NCI-H446 treated with DMSO at 0.1 percent for 48 hours (cell line): Measurements from ENCODE around the gene PKP2.
A peak's percentile ranks its signal among the peaks of the same experiment; 100 is the strongest.
"Not testable (repeated sequence)": the region's sequence is repeated elsewhere in the genome, so short reads cannot be mapped to it uniquely, and the experiment has no call there.

Experiments used
- DNase-seq: peaks from one replicate; lab custom pipeline; 2025; lab: John Stamatoyannopoulos, UW

The PKP2 gene

DNA sequence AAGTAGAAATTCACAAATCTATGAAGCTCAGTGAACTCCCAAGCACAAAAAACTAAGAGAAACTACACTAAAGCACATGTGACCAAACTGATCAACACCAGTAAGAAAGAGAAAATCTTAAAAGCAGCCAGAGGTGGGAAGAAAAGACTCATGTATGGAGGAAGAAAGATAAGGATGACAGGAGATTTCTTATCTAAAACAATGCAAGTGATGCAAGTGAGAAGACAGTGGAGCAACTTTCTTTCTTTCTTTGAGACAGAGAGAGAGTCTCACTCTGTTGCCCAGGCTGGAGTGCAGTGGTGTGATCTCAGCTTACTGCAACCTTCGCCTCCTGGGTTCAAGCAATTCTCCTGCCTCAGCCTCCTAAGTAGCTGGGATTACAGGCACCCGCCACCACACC lies 34.9 kb downstream of the PKP2 start:
- not testable (repeated sequence) for DNase-seq

- DNase-seq, result no peak
Observed at GRCh38 chr12:32860192-32860591, 36.4 kb downstream of the PKP2 start.

DNA sequence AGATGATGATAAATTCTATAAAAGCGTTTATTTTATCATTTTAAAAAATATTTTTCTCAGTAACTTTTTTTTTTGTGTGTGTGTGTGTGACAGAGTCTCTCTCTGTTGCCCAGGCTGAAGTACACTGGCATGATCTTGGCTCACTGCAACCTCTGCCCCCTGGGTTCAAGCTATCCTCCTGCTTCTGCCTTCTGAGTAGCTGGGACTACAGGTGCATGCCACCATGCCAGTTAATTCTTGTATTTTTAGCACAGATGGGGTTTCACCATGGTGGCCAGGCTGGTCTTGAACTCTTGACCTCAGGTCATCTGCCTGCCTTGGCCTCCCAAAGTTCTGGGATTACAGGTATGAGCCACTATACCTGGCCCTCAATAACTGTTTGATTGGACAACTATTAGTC lies 37.2 kb downstream of the PKP2 start:
- no peak for DNase-seq

GRCh38 chr12:32854716-32855115 lies 41.9 kb downstream of the PKP2 start:
- DNase-seq, result no peak

DNA sequence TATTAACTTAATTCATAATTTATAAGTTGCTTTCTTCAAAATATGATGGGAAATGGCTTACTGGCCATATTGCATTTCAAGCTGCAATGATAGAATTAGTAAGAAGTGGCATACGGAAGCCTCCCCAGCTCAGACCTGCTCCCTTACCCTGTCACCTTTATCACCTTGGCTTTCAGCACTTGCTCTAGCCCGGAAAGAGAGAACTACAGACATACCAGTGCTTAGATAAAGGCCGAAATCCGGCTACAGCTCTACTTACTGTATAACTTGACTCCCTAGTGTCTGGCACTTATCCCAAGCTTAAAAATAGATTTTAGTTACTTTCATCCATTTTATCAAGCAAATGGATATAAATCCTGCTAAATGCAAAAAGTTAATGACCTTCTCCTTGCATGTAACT lies 42.5 kb downstream of the PKP2 start:
- DNase-seq, result no peak

GRCh38 chr12:32847287-32847686 lies 49.3 kb downstream of the PKP2 start:
- no peak for DNase-seq

- no peak for DNase-seq
Observed at GRCh38 chr12:32846053-32846452, 50.5 kb downstream of the PKP2 start.

DNA sequence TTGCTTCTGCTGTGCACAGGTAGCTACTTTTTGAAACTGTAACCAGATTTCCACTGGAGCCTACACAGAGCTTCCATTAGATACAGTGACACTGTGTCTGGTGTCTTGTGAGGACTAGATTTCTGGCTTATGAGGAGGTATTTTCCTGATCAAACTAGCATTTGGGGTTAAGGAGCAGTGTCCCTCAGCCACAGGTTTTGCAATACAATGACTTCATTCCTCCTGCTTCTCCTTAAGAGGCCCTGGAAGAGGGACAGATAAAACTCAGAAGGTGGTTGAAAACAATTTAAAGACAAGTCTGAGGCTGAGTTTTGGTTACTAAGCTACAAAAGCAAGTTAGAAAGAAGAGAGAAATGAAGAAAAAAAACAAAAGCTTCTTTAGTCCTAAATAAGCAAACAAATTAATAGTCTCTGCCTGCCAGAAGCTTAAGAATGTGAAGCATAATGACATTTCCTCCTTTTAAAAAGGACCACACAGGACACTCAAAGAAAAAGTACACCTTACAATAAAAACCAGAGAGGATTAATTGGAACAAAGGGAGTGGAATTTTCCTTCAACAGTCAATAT lies 53.0 kb downstream of the PKP2 start:
- DNase-seq, result no peak

GRCh38 chr12:32841061-32841460 lies 55.5 kb downstream of the PKP2 start:
- DNase-seq, result no peak

- no peak for DNase-seq
Observed at GRCh38 chr12:32839828-32840227, 56.7 kb downstream of the PKP2 start.

- no peak for DNase-seq
Observed at GRCh38 chr12:32837974-32838373, 58.6 kb downstream of the PKP2 start.

GRCh38 chr12:32836710-32837109 lies 59.9 kb downstream of the PKP2 start:
- DNase-seq, result no peak

DNA sequence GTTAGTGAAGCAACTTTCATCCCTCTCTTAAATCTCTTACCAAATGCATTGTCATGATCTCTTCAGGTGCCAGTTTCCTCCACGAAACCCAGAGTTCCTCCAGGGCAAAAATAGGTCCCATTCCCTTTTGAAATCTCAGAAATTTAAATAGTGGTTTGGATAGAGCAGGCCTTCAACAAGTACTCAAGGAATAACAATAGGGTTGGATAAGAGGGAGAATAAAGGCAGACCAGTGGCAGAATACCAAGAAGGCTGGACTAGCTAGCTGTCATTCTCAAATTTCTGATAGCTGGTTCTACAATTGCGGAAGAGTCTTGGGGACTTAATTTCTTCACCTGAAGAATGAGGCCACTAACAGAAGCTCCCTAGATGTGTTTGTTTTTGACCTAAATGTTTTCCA lies 62.5 kb downstream of the PKP2 start:
- no peak for DNase-seq

GRCh38 chr12:32828552-32828951 lies 68.0 kb downstream of the PKP2 start:
- DNase-seq, result no peak

DNA sequence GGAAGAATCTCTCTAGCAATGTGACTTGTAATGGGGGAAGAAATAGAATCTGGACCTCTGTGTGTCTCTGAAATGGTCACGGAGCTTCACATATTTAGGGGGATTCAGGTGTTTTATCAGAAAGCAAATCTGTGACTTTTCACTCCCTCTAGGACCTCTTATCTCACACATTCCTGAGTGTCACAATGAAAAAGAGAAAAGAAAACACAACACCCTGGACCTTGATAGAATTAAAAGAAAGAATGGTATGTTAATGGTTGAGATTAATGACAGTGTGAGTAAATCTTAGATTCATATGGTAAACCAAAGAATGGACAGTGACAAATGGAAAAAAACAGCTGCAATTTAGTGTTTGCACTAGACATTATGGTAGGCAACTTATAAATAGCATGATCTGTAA lies 68.5 kb downstream of the PKP2 start:
- DNase-seq, result no peak

DNA sequence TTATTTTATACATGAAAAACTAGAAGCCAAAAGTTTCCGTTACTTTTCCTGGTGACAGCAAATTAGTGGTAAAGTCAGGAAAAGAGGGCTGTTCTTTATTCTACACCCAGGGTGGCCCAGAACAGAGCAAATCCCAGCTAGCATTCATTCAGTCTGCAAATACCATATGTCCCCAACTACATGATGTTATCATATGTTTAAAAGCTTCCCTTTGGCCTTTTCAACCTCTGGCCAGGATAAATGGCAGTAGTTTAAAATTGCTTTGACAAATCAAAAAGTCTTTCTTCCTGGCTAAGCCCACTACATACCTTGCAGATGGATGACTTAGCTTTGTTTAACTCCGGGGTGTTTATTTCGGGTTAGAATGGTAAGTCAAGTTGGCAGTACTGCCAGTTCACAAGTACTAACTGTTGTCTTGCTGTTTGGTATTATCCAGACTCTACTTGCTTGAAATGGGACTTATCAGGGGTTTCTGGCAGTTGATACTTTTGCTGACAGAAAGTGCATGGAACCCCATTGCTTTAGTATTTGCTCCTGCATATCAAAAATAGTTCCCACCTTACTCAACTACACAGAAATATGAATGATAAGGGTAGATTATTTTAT lies 69.7 kb downstream of the PKP2 start:
- DNase-seq, result no peak

DNA sequence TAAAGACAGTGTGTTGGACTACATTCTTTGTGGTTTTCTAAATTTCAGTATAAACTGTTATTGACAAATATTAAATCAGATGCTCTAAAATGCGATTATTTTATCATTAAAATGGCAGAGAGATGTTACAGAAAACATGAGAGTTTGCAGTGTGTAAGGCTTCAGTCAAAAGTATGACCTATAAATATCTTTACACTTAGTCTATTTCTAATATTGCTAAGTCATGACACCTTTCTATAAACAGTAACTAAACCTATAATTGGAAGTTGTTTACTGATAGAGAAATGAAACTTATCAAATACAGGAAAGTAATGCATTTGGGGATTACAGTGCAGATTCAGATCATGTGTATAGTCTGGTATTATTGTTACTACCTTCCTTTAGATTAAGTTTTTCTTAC lies 72.0 kb downstream of the PKP2 start:
- no peak for DNase-seq

DNA sequence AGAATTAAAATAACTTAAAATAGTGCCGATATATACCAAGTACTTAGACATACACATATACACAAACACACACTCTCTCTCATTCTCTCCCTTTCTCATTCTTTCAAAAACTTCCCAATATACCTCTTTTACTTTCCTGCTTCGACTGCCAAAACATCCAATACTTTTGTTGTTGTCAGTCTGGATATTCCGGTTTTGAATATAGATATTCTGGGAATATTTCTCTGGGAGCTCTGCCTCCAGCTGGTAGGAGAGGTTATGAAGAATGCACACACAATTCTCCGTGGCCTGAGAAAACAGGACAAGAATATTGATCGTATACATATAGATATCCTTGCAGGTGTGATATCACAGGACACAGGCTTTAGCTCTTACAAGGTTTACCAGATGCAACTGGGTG lies 74.2 kb downstream of the PKP2 start:
- no peak for DNase-seq

DNA sequence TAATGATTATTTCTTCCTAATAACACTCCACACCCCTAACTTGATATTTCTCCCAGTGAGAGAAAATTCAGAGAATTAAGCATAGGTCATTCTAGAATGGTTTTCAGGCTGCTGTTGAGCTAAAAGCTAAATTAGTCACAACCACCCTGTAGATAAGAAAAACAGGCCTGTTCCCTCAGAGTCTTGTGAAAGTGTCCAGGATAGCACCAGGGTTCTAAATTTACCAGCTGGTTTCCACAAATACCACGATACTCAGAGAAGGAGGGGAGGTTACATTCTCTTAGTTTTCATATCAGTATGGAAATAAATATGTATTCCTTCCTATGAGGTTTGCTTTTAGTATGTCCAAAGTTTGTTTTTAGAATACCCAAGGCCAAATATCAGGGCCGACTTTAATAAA lies 74.9 kb downstream of the PKP2 start:
- no peak for DNase-seq

GRCh38 chr12:32821293-32821692 lies 75.3 kb downstream of the PKP2 start:
- no peak for DNase-seq

- DNase-seq, result peak; percentile 61
Observed at GRCh38 chr12:32820376-32820931, 76.1 kb downstream of the PKP2 start.

DNA sequence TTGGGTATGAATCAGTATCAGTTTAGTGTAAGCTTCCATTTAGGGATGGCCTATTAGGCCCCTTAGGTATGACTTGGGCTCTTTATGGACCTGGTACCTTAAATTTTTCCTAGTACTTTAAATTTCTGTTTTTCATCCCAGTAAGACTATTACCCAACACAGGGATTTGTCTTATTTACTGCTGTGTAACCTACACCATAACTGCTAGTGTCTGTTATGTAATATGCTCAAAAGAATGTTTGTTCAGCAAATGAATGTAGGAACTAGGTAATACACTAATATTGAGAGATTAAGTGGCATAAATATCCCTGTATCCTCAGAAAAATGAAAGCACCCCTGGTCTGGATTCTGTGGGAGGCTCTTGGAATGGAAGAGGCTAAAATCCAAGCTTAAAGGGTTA lies 77.2 kb downstream of the PKP2 start:
- no peak for DNase-seq

DNA sequence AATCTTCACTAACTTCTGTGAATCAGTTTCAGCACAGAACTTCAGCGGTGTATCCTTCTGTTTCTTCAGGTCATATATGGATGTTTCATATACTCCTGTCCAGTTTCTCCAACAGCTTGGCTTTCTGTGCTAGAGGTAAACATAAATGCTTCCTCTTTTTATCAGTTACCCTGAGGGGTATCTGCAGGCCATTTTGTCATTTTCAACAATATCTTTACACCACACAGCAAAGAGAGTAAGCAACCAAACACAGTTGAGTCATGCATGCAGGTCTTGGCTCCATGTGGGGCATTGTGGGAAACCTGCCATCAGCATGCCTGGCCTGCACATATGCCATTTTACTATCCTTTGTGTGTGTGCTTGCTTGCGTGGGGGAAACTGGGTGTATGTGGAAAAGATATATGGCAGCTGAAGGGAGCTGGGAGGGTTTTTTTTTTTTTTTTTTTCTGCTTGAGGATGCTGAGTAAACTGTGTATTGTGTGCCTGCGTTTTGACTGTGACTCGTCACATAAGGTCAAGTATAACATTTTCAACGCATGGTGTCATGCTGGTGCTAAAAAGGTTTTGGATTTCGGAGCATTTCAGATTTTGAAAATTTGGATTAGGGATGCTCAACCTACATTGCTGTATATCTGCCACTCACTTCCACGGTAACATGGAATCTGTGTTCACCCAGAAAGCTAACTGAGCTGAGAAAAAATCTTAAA lies 84.7 kb downstream of the PKP2 start:
- peak; percentile 16 for DNase-seq
